Measurements from ENCODE around the gene CNTNAP5.

GRCh38 chr2:124165698-124166097 lies 140.6 kb downstream of the CNTNAP5 start:
- TF ChIP-seq POLR2A (IDR thresholded peaks at IDR 0.05) (no peak), CTCF (IDR thresholded peaks at IDR 0.05) (no peak)
